GM19397 (cell line): Measurements from ENCODE around the gene SLC41A2.
"Not testable (repeated sequence)": the region's sequence is repeated elsewhere in the genome, so short reads cannot be mapped to it uniquely, and the experiment has no call there.

Experiments used
- ATAC-seq: cut with Tn5 transposase; IDR thresholded peaks from one replicate; pipeline ENCODE4 v1.9.1; 2021; ENCODE audit warnings: mild to moderate bottlenecking, moderate library complexity; ENCODE audit not compliant: unreplicated experiment

Gene SLC41A2

GRCh38 chr12:104958001-104958804 is at the start of gene SLC41A2:
Gene SLC41A2, minus strand, starts transcription at chr12:104958290. Its CDS starts 29,763 bp downstream, at chr12:104928527.
- ATAC-seq, result peak; percentile 84

- ATAC-seq, result no peak
Observed at GRCh38 chr12:105001476-105001875, 43.4 kb upstream of the SLC41A2 start.

- no peak for ATAC-seq
Observed at GRCh38 chr12:104999347-104999685, 41.2 kb upstream of the SLC41A2 start.

GRCh38 chr12:104998423-104999346 is 40.6 kb upstream of the SLC41A2 start:
- ATAC-seq, result no peak

- no peak for ATAC-seq
Observed at GRCh38 chr12:104997541-104997940, 39.5 kb upstream of the SLC41A2 start.

- no peak for ATAC-seq
Observed at GRCh38 chr12:104994336-104994735, 36.2 kb upstream of the SLC41A2 start.

- ATAC-seq, result no peak
Observed at GRCh38 chr12:104991565-104992128, 33.6 kb upstream of the SLC41A2 start.

GRCh38 chr12:104990950-104991349 is 32.9 kb upstream of the SLC41A2 start:
- ATAC-seq, result no peak

- peak; percentile 94 for ATAC-seq
Observed at GRCh38 chr12:104986022-104986941, 28.2 kb upstream of the SLC41A2 start, which contains the start of gene NOPCHAP1. Gene NOPCHAP1, plus strand, starts transcription at chr12:104986316. Its CDS starts 37 bp downstream, at chr12:104986353.

- ATAC-seq, result no peak
Observed at GRCh38 chr12:104985206-104985605, 27.1 kb upstream of the SLC41A2 start.

GRCh38 chr12:104977688-104978087 is 19.6 kb upstream of the SLC41A2 start:
- not testable (repeated sequence) for ATAC-seq

GRCh38 chr12:104976703-104977102 is 18.6 kb upstream of the SLC41A2 start:
- ATAC-seq, result no peak

GRCh38 chr12:104975587-104976343 is 17.7 kb upstream of the SLC41A2 start:
- no peak for ATAC-seq

- peak; percentile 97 for ATAC-seq
Observed at GRCh38 chr12:104974626-104975290, 16.7 kb upstream of the SLC41A2 start.

GRCh38 chr12:104973250-104973649 is 15.2 kb upstream of the SLC41A2 start:
- ATAC-seq, result no peak

GRCh38 chr12:104971306-104971705 is 13.2 kb upstream of the SLC41A2 start:
- ATAC-seq, result no peak

- no peak for ATAC-seq
Observed at GRCh38 chr12:104969343-104969742, 11.3 kb upstream of the SLC41A2 start.

GRCh38 chr12:104966677-104967076 is 8.6 kb upstream of the SLC41A2 start:
- ATAC-seq, result peak; percentile 69

GRCh38 chr12:104964856-104965205 is 6.7 kb upstream of the SLC41A2 start:
- no peak for ATAC-seq
